ENCODE measurements around the gene ECHDC3.
A peak's percentile ranks its signal among the peaks of the same experiment; 100 is the strongest.

ECHDC3 gene

GRCh38 chr10:11787374-11787773 is 45.2 kb downstream of the ECHDC3 start:
- Histone ChIP-seq H3K4me3 (ENCODE audit: low read depth, low read length) (no peak overlapping the region), H3K9me3 (ENCODE audit: control insufficient read depth, insufficient read depth, low read length) (no peaks in the 10 kb centered on the region), H3K27me3 (ENCODE audit: control insufficient read depth, insufficient read depth, low read length) (no peaks in the 10 kb centered on the region), H3K4me1 (ENCODE audit: control insufficient read depth, insufficient read depth, low read length) (0 out of 2 replicates have a peak, but pooled peaks cover 3% of the 10 kb centered on the region), H3K36me3 (ENCODE audit: control insufficient read depth, insufficient read depth, low read length) (no peaks in the 10 kb centered on the region), H3K27ac (ENCODE audit: low read depth, low read length) (no peak overlapping the region), H3K9ac (ENCODE audit: low read depth, low read length) (no peak overlapping the region)

- H3K27ac ChIP-seq (ENCODE audit: low read depth, low read length): no peak overlapping the region
- no peaks in the 10 kb centered on the region for H3K36me3 ChIP-seq (ENCODE audit: control insufficient read depth, insufficient read depth, low read length)
- no peaks in the 10 kb centered on the region for H3K9me3 ChIP-seq (ENCODE audit: control insufficient read depth, insufficient read depth, low read length)
- no peaks in the 10 kb centered on the region for H3K27me3 ChIP-seq (ENCODE audit: control insufficient read depth, insufficient read depth, low read length)
- 0 out of 2 replicates have a peak, but pooled peaks cover 3% of the 10 kb centered on the region for H3K4me1 ChIP-seq (ENCODE audit: control insufficient read depth, insufficient read depth, low read length)
- H3K9ac ChIP-seq (ENCODE audit: low read depth, low read length): no peak overlapping the region
- no peak overlapping the region for H3K4me3 ChIP-seq (ENCODE audit: low read depth, low read length)
These were observed 45.7 kb downstream of the ECHDC3 start for GRCh38 chr10:11787846-11788245.

- Histone ChIP-seq H3K9ac (ENCODE audit: low read depth, low read length) (no peak overlapping the region), H3K9me3 (ENCODE audit: control insufficient read depth, insufficient read depth, low read length) (no peaks in the 10 kb centered on the region), H3K27ac (ENCODE audit: low read depth, low read length) (no peak overlapping the region), H3K36me3 (ENCODE audit: control insufficient read depth, insufficient read depth, low read length) (no peaks in the 10 kb centered on the region), H3K27me3 (ENCODE audit: control insufficient read depth, insufficient read depth, low read length) (no peaks in the 10 kb centered on the region), H3K4me1 (ENCODE audit: control insufficient read depth, insufficient read depth, low read length) (no peaks in the 10 kb centered on the region; the same call in 1 of the 2 replicates), H3K4me3 (ENCODE audit: low read depth, low read length) (no peak overlapping the region)
These were observed 47.1 kb downstream of the ECHDC3 start for GRCh38 chr10:11789306-11789705.

- Histone ChIP-seq H3K4me1 (ENCODE audit: control insufficient read depth, insufficient read depth, low read length) (no peaks in the 10 kb centered on the region; the same call in 1 of the 2 replicates), H3K27ac (ENCODE audit: low read depth, low read length) (no peak overlapping the region), H3K4me3 (ENCODE audit: low read depth, low read length) (no peak overlapping the region), H3K9ac (ENCODE audit: low read depth, low read length) (no peak overlapping the region), H3K27me3 (ENCODE audit: control insufficient read depth, insufficient read depth, low read length) (no peaks in the 10 kb centered on the region), H3K36me3 (ENCODE audit: control insufficient read depth, insufficient read depth, low read length) (no peaks in the 10 kb centered on the region), H3K9me3 (ENCODE audit: control insufficient read depth, insufficient read depth, low read length) (no peaks in the 10 kb centered on the region)
These were observed 47.8 kb downstream of the ECHDC3 start for GRCh38 chr10:11789956-11790355.

GRCh38 chr10:11793762-11794479 is 51.7 kb downstream of the ECHDC3 start:
- no peak overlapping the region for H3K9ac ChIP-seq (ENCODE audit: low read depth, low read length)
- no peaks in the 10 kb centered on the region for H3K36me3 ChIP-seq (ENCODE audit: control insufficient read depth, insufficient read depth, low read length)
- no peaks in the 10 kb centered on the region for H3K27me3 ChIP-seq (ENCODE audit: control insufficient read depth, insufficient read depth, low read length)
- peaks cover 3% of the 10 kb centered on the region for H3K4me1 ChIP-seq (ENCODE audit: control insufficient read depth, insufficient read depth, low read length)
- H3K27ac ChIP-seq (ENCODE audit: low read depth, low read length): peak overlapping the region; percentile 65
- H3K9me3 ChIP-seq (ENCODE audit: control insufficient read depth, insufficient read depth, low read length): no peaks in the 10 kb centered on the region
- H3K4me3 ChIP-seq (ENCODE audit: low read depth, low read length): no peak overlapping the region

- Histone ChIP-seq H3K9me3 (ENCODE audit: control insufficient read depth, insufficient read depth, low read length) (no peaks in the 10 kb centered on the region), H3K27ac (ENCODE audit: low read depth, low read length) (no peak overlapping the region), H3K36me3 (ENCODE audit: control insufficient read depth, insufficient read depth, low read length) (no peaks in the 10 kb centered on the region), H3K9ac (ENCODE audit: low read depth, low read length) (no peak overlapping the region), H3K4me1 (ENCODE audit: control insufficient read depth, insufficient read depth, low read length) (peaks cover 4% of the 10 kb centered on the region), H3K4me3 (ENCODE audit: low read depth, low read length) (no peak overlapping the region), H3K27me3 (ENCODE audit: control insufficient read depth, insufficient read depth, low read length) (no peaks in the 10 kb centered on the region)
These were observed 52.4 kb downstream of the ECHDC3 start for GRCh38 chr10:11794566-11794965.

GRCh38 chr10:11795101-11795920 is 53.1 kb downstream of the ECHDC3 start:
- Histone ChIP-seq H3K4me1 (ENCODE audit: control insufficient read depth, insufficient read depth, low read length) (peaks cover 4% of the 10 kb centered on the region), H3K27me3 (ENCODE audit: control insufficient read depth, insufficient read depth, low read length) (no peaks in the 10 kb centered on the region), H3K36me3 (ENCODE audit: control insufficient read depth, insufficient read depth, low read length) (no peaks in the 10 kb centered on the region), H3K4me3 (ENCODE audit: low read depth, low read length) (no peak overlapping the region), H3K27ac (ENCODE audit: low read depth, low read length) (no peak overlapping the region), H3K9ac (ENCODE audit: low read depth, low read length) (no peak overlapping the region), H3K9me3 (ENCODE audit: control insufficient read depth, insufficient read depth, low read length) (no peaks in the 10 kb centered on the region)

- Histone ChIP-seq H3K4me3 (ENCODE audit: low read depth, low read length) (no peak overlapping the region), H3K9ac (ENCODE audit: low read depth, low read length) (no peak overlapping the region), H3K36me3 (ENCODE audit: control insufficient read depth, insufficient read depth, low read length) (no peaks in the 10 kb centered on the region), H3K27me3 (ENCODE audit: control insufficient read depth, insufficient read depth, low read length) (no peaks in the 10 kb centered on the region), H3K27ac (ENCODE audit: low read depth, low read length) (no peak overlapping the region), H3K4me1 (ENCODE audit: control insufficient read depth, insufficient read depth, low read length) (peaks cover 4% of the 10 kb centered on the region), H3K9me3 (ENCODE audit: control insufficient read depth, insufficient read depth, low read length) (no peaks in the 10 kb centered on the region)
These were observed 54.3 kb downstream of the ECHDC3 start for GRCh38 chr10:11796474-11796873.

GRCh38 chr10:11797281-11797680 is 55.1 kb downstream of the ECHDC3 start:
- Histone ChIP-seq H3K27me3 (ENCODE audit: control insufficient read depth, insufficient read depth, low read length) (no peaks in the 10 kb centered on the region), H3K36me3 (ENCODE audit: control insufficient read depth, insufficient read depth, low read length) (no peaks in the 10 kb centered on the region), H3K9ac (ENCODE audit: low read depth, low read length) (no peak overlapping the region), H3K4me1 (ENCODE audit: control insufficient read depth, insufficient read depth, low read length) (peaks cover 4% of the 10 kb centered on the region), H3K4me3 (ENCODE audit: low read depth, low read length) (no peak overlapping the region), H3K9me3 (ENCODE audit: control insufficient read depth, insufficient read depth, low read length) (no peaks in the 10 kb centered on the region), H3K27ac (ENCODE audit: low read depth, low read length) (no peak overlapping the region)

GRCh38 chr10:11797847-11798633 is 55.9 kb downstream of the ECHDC3 start:
- no peaks in the 10 kb centered on the region for H3K9me3 ChIP-seq (ENCODE audit: control insufficient read depth, insufficient read depth, low read length)
- no peak overlapping the region for H3K9ac ChIP-seq (ENCODE audit: low read depth, low read length)
- no peak overlapping the region for H3K4me3 ChIP-seq (ENCODE audit: low read depth, low read length)
- no peaks in the 10 kb centered on the region for H3K36me3 ChIP-seq (ENCODE audit: control insufficient read depth, insufficient read depth, low read length)
- H3K27ac ChIP-seq (ENCODE audit: low read depth, low read length): peak overlapping the region; percentile 84
- no peaks in the 10 kb centered on the region for H3K27me3 ChIP-seq (ENCODE audit: control insufficient read depth, insufficient read depth, low read length)
- peaks cover 4% of the 10 kb centered on the region for H3K4me1 ChIP-seq (ENCODE audit: control insufficient read depth, insufficient read depth, low read length)
